ENCODE data around the gene TRAPPC3.
A peak's percentile ranks its signal among the peaks of the same experiment; 100 is the strongest.

DNA sequence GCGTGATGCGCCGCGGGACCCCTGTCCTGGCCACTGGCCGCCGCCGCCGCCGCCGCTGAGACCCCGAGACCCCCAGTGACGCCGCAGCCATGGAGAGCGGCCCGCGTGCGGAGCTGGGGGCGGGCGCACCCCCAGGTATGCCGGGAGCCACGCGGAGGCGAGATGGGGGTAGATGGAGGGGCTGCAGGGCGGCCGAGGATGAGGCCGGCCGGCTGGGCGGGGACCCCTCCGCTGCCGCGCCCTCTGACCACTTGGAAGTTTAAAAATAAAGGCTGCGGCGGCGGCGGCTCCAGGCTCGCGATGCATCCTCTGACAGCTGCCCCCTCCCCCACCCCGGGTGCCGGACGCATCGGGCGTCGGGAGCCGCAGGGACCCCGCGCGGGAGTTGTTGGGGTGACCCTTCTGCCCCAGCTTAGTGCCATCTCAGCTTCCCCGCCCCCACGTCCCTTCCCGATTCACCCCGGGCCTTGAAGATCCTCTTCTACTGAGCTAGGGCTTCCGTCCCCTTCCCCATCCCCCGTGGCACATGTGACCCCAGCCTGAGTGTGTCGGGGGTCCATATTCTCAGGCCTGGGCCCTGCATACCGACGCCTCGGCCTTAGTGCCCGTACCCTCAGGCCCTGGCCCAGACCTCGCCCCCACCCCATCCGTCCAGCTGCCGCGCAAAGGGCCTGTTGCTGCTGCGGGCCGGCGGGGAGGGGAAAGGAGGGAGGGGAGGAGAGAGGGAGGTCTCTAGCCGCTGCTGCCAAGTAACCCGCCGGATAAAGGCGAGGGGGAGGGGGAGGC is 7.2 kb upstream of the TRAPPC3 start:
- TF ChIP-seq, protein P1, sequence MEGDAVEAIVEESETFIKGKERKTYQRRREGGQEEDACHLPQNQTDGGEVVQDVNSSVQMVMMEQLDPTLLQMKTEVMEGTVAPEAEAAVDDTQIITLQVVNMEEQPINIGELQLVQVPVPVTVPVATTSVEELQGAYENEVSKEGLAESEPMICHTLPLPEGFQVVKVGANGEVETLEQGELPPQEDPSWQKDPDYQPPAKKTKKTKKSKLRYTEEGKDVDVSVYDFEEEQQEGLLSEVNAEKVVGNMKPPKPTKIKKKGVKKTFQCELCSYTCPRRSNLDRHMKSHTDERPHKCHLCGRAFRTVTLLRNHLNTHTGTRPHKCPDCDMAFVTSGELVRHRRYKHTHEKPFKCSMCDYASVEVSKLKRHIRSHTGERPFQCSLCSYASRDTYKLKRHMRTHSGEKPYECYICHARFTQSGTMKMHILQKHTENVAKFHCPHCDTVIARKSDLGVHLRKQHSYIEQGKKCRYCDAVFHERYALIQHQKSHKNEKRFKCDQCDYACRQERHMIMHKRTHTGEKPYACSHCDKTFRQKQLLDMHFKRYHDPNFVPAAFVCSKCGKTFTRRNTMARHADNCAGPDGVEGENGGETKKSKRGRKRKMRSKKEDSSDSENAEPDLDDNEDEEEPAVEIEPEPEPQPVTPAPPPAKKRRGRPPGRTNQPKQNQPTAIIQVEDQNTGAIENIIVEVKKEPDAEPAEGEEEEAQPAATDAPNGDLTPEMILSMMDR (IDR thresholded peaks at IDR 0.05): no peak
- TF ChIP-seq POLR2AphosphoS5 (IDR thresholded peaks at IDR 0.05; ENCODE audit: insufficient read depth in 1 of 2, low read depth in 1 of 2): peak; percentile 26 to 81
- no peak for TF ChIP-seq POLR2A (IDR thresholded peaks at IDR 0.05)

All from vagina (tissue), 2 donors.